Measurements from ENCODE around the gene CARD19.
"Not testable (repeated sequence)": the region's sequence is repeated elsewhere in the genome, so short reads cannot be mapped to it uniquely, and the experiment has no call there.

Gene CARD19

GRCh38 chr9:93146696-93147095, 50.7 kb downstream of the CARD19 start:
- H3K4me1 ChIP-seq (ENCODE audit: control insufficient read depth, insufficient read depth, low read length); H3K27ac ChIP-seq (ENCODE audit: insufficient read depth, low read depth, low read length, poor library complexity, severe bottlenecking); H3K9me3 ChIP-seq (ENCODE audit: control insufficient read depth, low read length); H3K4me3 ChIP-seq (ENCODE audit: insufficient read depth, low read depth, low read length); H3K27me3 ChIP-seq (ENCODE audit: control insufficient read depth, insufficient read depth, low read length, poor library complexity, severe bottlenecking); H3K36me3 ChIP-seq (ENCODE audit: control insufficient read depth, insufficient read depth, low read length): not testable (repeated sequence)
- WGBS, 2 experiments, result 88 to 92% methylated on average over 6 of the region's 6 CpGs

GRCh38 chr9:93147632-93148031, 51.6 kb downstream of the CARD19 start:
- H3K27me3 ChIP-seq (ENCODE audit: control insufficient read depth, insufficient read depth, low read length, poor library complexity, severe bottlenecking), result no peaks in the 10 kb centered on the region
- no peaks in the 10 kb centered on the region for H3K9me3 ChIP-seq (ENCODE audit: control insufficient read depth, low read length)
- WGBS, 2 experiments, result 69 to 74% methylated on average over 2 of the region's 2 CpGs
- peaks cover 9% of the 10 kb centered on the region for H3K4me1 ChIP-seq (ENCODE audit: control insufficient read depth, insufficient read depth, low read length)
- H3K27ac ChIP-seq (ENCODE audit: insufficient read depth, low read depth, low read length, poor library complexity, severe bottlenecking), result no peak overlapping the region
- no peak overlapping the region for H3K4me3 ChIP-seq (ENCODE audit: insufficient read depth, low read depth, low read length)
- H3K36me3 ChIP-seq (ENCODE audit: control insufficient read depth, insufficient read depth, low read length), result no peaks in the 10 kb centered on the region

DNA sequence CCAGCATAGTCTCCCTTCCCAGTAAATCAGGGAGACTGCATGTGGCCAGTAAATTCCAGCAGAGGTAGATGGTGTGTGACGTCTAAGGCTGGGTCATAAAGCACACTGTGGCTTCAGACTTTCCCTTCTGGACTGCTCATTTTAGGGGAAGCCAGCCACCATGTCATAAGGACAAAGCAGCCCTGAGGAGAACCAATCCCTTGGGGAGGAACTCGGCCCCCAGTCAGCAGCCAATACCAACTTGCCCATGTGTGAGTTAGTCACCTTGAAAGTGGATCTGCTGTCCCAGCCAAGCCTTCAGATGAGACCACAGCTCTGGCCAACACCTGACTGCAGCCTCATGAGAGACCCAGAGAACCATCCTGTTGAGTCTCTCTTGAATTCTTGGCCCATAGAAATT, 52.7 kb downstream of the CARD19 start:
- Histone ChIP-seq H3K36me3 (ENCODE audit: control insufficient read depth, insufficient read depth, low read length) (no peaks in the 10 kb centered on the region), H3K9me3 (ENCODE audit: control insufficient read depth, low read length) (no peaks in the 10 kb centered on the region), H3K27ac (ENCODE audit: insufficient read depth, low read depth, low read length, poor library complexity, severe bottlenecking) (no peak overlapping the region), H3K27me3 (ENCODE audit: control insufficient read depth, insufficient read depth, low read length, poor library complexity, severe bottlenecking) (no peaks in the 10 kb centered on the region), H3K4me3 (ENCODE audit: insufficient read depth, low read depth, low read length) (no peak overlapping the region), H3K4me1 (ENCODE audit: control insufficient read depth, insufficient read depth, low read length) (peaks cover 9% of the 10 kb centered on the region)
- WGBS, 2 experiments, result 88 to 90% methylated on average over 2 of the region's 2 CpGs

GRCh38 chr9:93149361-93149760, 53.3 kb downstream of the CARD19 start:
- 87 to 90% methylated on average over 1 of the region's 1 CpG for WGBS, 2 experiments
- no peak overlapping the region for H3K4me3 ChIP-seq (ENCODE audit: insufficient read depth, low read depth, low read length)
- no peaks in the 10 kb centered on the region for H3K36me3 ChIP-seq (ENCODE audit: control insufficient read depth, insufficient read depth, low read length)
- no peaks in the 10 kb centered on the region for H3K9me3 ChIP-seq (ENCODE audit: control insufficient read depth, low read length)
- H3K27ac ChIP-seq (ENCODE audit: insufficient read depth, low read depth, low read length, poor library complexity, severe bottlenecking), result no peak overlapping the region
- no peaks in the 10 kb centered on the region for H3K27me3 ChIP-seq (ENCODE audit: control insufficient read depth, insufficient read depth, low read length, poor library complexity, severe bottlenecking)
- H3K4me1 ChIP-seq (ENCODE audit: control insufficient read depth, insufficient read depth, low read length), result peaks cover 3% of the 10 kb centered on the region

DNA sequence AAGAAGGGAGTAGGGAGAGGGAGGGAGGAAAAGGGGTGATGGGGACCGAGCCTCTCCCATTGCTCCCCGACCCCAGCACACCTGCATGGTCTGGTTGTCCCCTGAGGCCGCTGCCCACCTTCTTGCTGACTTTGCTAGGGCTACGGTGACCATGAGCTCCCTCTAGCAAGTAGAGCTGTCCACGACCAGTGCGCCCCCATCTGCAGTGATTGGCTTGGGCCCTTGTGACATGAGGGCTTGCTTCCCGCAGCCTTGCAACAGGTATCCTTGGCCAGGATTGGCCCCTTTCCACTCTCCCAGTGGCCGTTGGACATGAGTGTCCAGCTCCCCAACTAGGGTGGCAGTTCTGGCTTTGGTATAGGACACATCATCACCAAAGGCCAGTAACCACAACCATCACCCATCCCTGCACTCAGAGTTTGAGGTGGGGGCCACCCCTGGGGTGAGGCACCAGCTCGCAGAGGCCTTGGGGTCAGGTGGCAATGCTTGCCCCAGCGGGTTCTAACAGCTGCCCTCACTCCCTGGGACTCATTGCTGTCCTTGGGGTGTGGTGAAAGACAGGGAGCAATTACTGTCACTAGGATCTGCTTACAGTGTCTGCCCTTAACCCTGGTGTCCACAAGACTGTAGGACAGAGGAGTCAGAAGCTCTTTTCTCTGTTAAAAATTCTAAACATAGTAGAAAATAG, 55.2 kb downstream of the CARD19 start:
- Histone ChIP-seq H3K27ac (ENCODE audit: insufficient read depth, low read depth, low read length, poor library complexity, severe bottlenecking) (no peak overlapping the region), H3K27me3 (ENCODE audit: control insufficient read depth, insufficient read depth, low read length, poor library complexity, severe bottlenecking) (no peaks in the 10 kb centered on the region), H3K4me1 (ENCODE audit: control insufficient read depth, insufficient read depth, low read length) (no peaks in the 10 kb centered on the region), H3K9me3 (ENCODE audit: control insufficient read depth, low read length) (no peaks in the 10 kb centered on the region), H3K4me3 (ENCODE audit: insufficient read depth, low read depth, low read length) (no peak overlapping the region), H3K36me3 (ENCODE audit: control insufficient read depth, insufficient read depth, low read length) (no peaks in the 10 kb centered on the region)
- WGBS, 2 experiments, result 83 to 86% methylated on average over 10 of the region's 10 CpGs

- WGBS, 2 experiments, result 76 to 77% methylated on average over 14 of the region's 14 CpGs
- Histone ChIP-seq H3K4me3 (ENCODE audit: insufficient read depth, low read depth, low read length) (no peak overlapping the region), H3K4me1 (ENCODE audit: control insufficient read depth, insufficient read depth, low read length) (no peaks in the 10 kb centered on the region), H3K27me3 (ENCODE audit: control insufficient read depth, insufficient read depth, low read length, poor library complexity, severe bottlenecking) (no peaks in the 10 kb centered on the region), H3K36me3 (ENCODE audit: control insufficient read depth, insufficient read depth, low read length) (no peaks in the 10 kb centered on the region), H3K27ac (ENCODE audit: insufficient read depth, low read depth, low read length, poor library complexity, severe bottlenecking) (no peak overlapping the region), H3K9me3 (ENCODE audit: control insufficient read depth, low read length) (no peaks in the 10 kb centered on the region)
These were observed 58.4 kb downstream of the CARD19 start for GRCh38 chr9:93154293-93154903.

- Histone ChIP-seq H3K9me3 (ENCODE audit: control insufficient read depth, low read length) (no peaks in the 10 kb centered on the region), H3K36me3 (ENCODE audit: control insufficient read depth, insufficient read depth, low read length) (no peaks in the 10 kb centered on the region), H3K27me3 (ENCODE audit: control insufficient read depth, insufficient read depth, low read length, poor library complexity, severe bottlenecking) (no peaks in the 10 kb centered on the region), H3K27ac (ENCODE audit: insufficient read depth, low read depth, low read length, poor library complexity, severe bottlenecking) (no peak overlapping the region), H3K4me1 (ENCODE audit: control insufficient read depth, insufficient read depth, low read length) (no peaks in the 10 kb centered on the region), H3K4me3 (ENCODE audit: insufficient read depth, low read depth, low read length) (no peak overlapping the region)
- WGBS, 2 experiments, result 92% methylated on average over 16 of the region's 16 CpGs
These were observed 59.9 kb downstream of the CARD19 start for GRCh38 chr9:93155716-93156474.

DNA sequence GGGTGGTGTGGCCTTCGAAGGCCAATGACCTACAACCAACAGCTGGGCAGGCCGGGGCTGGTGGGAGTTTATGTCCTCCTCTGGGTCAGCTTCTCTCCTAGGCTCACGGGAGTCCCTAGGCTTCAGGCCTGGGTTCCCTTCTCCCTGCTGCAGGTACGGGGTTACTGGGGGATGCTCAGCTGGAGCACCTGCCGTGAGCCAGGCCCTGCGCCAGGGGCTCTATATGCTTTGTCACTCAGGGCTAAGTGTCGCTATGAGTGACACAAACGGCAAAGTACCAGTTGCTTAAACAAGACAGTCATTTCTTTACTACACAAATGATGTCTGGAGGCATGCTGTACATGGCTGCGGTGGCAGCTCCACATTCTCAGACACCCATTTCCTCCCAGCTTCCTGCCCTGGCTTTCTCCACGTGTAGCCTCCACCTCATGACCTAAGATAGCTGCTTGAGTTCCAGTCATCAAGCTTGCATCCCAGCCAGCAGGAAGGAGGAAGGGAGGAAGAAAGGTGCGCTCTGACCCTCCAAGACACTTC, 60.5 kb downstream of the CARD19 start:
- no peaks in the 10 kb centered on the region for H3K4me1 ChIP-seq (ENCODE audit: control insufficient read depth, insufficient read depth, low read length)
- H3K4me3 ChIP-seq (ENCODE audit: insufficient read depth, low read depth, low read length), result no peak overlapping the region
- 91 to 96% methylated on average over 11 of the region's 11 CpGs for WGBS, 2 experiments
- no peak overlapping the region for H3K27ac ChIP-seq (ENCODE audit: insufficient read depth, low read depth, low read length, poor library complexity, severe bottlenecking)
- H3K36me3 ChIP-seq (ENCODE audit: control insufficient read depth, insufficient read depth, low read length), result no peaks in the 10 kb centered on the region
- no peaks in the 10 kb centered on the region for H3K9me3 ChIP-seq (ENCODE audit: control insufficient read depth, low read length)
- H3K27me3 ChIP-seq (ENCODE audit: control insufficient read depth, insufficient read depth, low read length, poor library complexity, severe bottlenecking), result no peaks in the 10 kb centered on the region

DNA sequence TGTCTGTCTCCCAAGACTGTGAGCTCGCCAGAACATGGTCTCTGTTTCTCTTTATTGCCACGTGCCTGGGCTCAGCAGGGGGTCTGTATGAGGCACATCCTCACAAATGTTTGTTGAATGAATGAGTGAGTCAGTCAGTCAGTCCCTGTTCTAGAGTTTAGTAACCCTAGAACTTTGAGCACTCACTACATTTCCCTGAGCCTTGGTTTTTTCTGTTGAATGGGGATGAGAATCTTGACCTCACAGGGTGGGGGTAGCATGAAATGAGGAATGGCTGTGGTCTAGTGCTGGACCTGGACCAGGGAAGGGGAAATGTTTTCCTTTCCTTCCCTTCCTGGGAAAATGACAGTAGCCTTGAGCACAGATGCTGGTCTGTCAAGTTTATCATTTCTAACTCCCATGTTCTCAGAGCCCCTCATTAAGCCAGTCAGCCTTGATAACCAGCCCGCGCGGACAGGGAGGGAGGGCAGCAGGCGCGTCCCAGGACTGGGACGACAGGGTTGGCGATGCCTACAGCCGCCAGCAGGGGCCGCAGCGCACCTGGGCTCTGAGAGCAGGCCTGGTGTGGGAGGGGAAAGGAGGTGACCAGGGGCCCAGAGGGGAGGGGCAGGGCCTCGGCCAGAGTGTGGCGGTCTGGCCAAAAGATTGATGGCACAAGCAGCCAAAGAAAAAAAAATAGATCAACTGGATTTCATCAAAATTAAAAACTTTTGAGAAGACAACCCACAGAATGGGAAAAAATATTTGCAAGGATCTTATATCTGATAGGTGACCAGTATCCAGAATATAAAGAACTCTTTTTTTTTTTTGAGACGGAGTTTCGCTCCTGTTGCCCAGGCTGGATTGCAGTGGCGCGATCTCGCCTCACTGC, 63.8 kb downstream of the CARD19 start:
- Histone ChIP-seq H3K4me3 (ENCODE audit: insufficient read depth, low read depth, low read length) (no peak overlapping the region), H3K27me3 (ENCODE audit: control insufficient read depth, insufficient read depth, low read length, poor library complexity, severe bottlenecking) (no peaks in the 10 kb centered on the region), H3K27ac (ENCODE audit: insufficient read depth, low read depth, low read length, poor library complexity, severe bottlenecking) (no peak overlapping the region), H3K36me3 (ENCODE audit: control insufficient read depth, insufficient read depth, low read length) (no peaks in the 10 kb centered on the region), H3K9me3 (ENCODE audit: control insufficient read depth, low read length) (no peaks in the 10 kb centered on the region), H3K4me1 (ENCODE audit: control insufficient read depth, insufficient read depth, low read length) (no peaks in the 10 kb centered on the region)
- WGBS, 2 experiments, result 30% methylated on average over 19 of the region's 19 CpGs
